ENCODE data around the gene USB1.
A peak's percentile ranks its signal among the peaks of the same experiment; 100 is the strongest.

The USB1 gene

GRCh38 chr16:58020628-58021521, 19.7 kb downstream of the USB1 start:
- DNase-seq, result peak in 1 of 2 experiments; percentile 30

GRCh38 chr16:58021661-58022551, 20.7 kb downstream of the USB1 start:
- no peak for DNase-seq

GRCh38 chr16:58022601-58023371, 21.6 kb downstream of the USB1 start:
- peak in 1 of 2 experiments; percentile 20 for DNase-seq

GRCh38 chr16:58024486-58025350, 23.5 kb downstream of the USB1 start:
- peak in 1 of 2 experiments; percentile 47 for DNase-seq

- peak; percentile 51 to 84 for DNase-seq
Measured at GRCh38 chr16:58025351-58026138, 24.3 kb downstream of the USB1 start, which contains the start of gene MMP15. Gene MMP15 (plus strand): TSS chr16:58025754. CDS start chr16:58026351, 597 bp downstream.

GRCh38 chr16:58026139-58026704, 25.0 kb downstream of the USB1 start:
- DNase-seq, result peak in 1 of 2 experiments; percentile 65

GRCh38 chr16:58026705-58027160, 25.5 kb downstream of the USB1 start:
- peak in 1 of 2 experiments; percentile 38 for DNase-seq

- peak; percentile 32 to 73 for DNase-seq
Measured at GRCh38 chr16:58027161-58027915, 26.1 kb downstream of the USB1 start.

- DNase-seq, result no peak
Measured at GRCh38 chr16:58027916-58028455, 26.8 kb downstream of the USB1 start.

- DNase-seq, result no peak
Measured at GRCh38 chr16:58028541-58029070, 27.4 kb downstream of the USB1 start.

GRCh38 chr16:58029410-58029809, 28.2 kb downstream of the USB1 start:
- no peak for DNase-seq

- DNase-seq, result no peak
Measured at GRCh38 chr16:58030136-58030840, 29.1 kb downstream of the USB1 start.

- no peak for DNase-seq
Measured at GRCh38 chr16:58031016-58031800, 30.0 kb downstream of the USB1 start.

GRCh38 chr16:58032710-58033293, 31.6 kb downstream of the USB1 start:
- DNase-seq, result no peak

GRCh38 chr16:58034128-58034685, 33.0 kb downstream of the USB1 start:
- DNase-seq, result no peak

- peak; percentile 18 to 72 for DNase-seq
Measured at GRCh38 chr16:58034774-58035173, 33.6 kb downstream of the USB1 start.
